GM23248 (cell line): ENCODE results near the gene SNX9.
"Not testable (repeated sequence)": the region's sequence is repeated elsewhere in the genome, so short reads cannot be mapped to it uniquely, and the experiment has no call there.

ENCODE experiments used
- EZH2 ChIP-seq: fragments of 200-600 bp; sonication (generic); IDR thresholded peaks from 2 replicates; pipeline ENCODE4 v1.6.1; 2018; ENCODE audit warnings: antibody characterized with exemption, mild to moderate bottlenecking; ENCODE audit not compliant: insufficient read depth, poor library complexity, severe bottlenecking
- EZH2phosphoT487 ChIP-seq: fragments of 200-600 bp; sonication (generic); IDR thresholded peaks from 2 replicates; pipeline ENCODE4 v1.6.1; 2018; ENCODE audit warnings: antibody characterized with exemption, moderate library complexity, mild to moderate bottlenecking, low read depth; ENCODE audit not compliant: insufficient read depth

DNA sequence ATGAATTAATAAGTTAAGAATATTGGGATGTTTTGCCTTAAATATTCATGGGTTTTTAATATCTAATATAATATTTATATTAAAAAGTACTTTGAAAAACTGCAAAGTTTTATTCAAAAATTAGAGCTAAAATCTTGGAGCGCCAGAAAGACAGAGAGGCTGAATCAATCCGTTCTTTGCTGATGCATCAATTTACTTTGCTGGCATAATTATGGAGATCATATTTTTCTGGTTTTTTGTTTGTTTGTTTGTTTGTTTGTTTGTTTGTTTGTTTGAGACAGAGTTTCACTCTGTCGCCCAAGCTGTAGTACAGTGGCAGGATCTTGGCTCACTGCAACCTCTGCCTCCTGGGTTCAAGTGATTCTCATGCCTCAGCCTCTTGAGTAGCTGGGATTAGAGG lies 149.1 kb downstream of the SNX9 start:
- not testable (repeated sequence) for TF ChIP-seq EZH2phosphoT487, EZH2
